ENCODE results near the gene GBP1. TPM values are rescaled to one million over a fixed set of nuclear protein-coding genes. Genes with fewer than 3 reads are reported as not detected.

Gene GBP1
- total and polyA plus RNA-seq, 10 of the 15 experiments (the other 5 are each of a cell fraction or from before 2014, with no cell fraction given), result 1.5 to 8.7 (median 5.0) TPM

- TF ChIP-seq IRF5 (IDR thresholded peaks at IDR 0.05; ENCODE audit: borderline replicate concordance) (no peak), ATF3 (IDR thresholded peaks at IDR 0.05; ENCODE audit: borderline replicate concordance, extremely low read depth, low read depth, low read length) (no peak), SRF (IDR thresholded peaks at IDR 0.05; ENCODE audit: low read depth in 2 of 2, low read length in 2 of 2) (no peak), SP1 (IDR thresholded peaks at IDR 0.05; ENCODE audit: low read depth, low read length) (no peak), PML (IDR thresholded peaks at IDR 0.05; ENCODE audit: low read length) (no peak), IRF3 (IDR thresholded peaks at IDR 0.05) (no peak), NR2C2 (IDR thresholded peaks at IDR 0.05; ENCODE audit: borderline replicate concordance, control insufficient read depth, insufficient read length, low read depth) (no peak)
These were observed 35.4 kb upstream of the GBP1 start (continued) for GRCh38 chr1:89100412-89100811.

GRCh38 chr1:89098857-89099256 is 33.8 kb upstream of the GBP1 start:
- DNase-seq (ENCODE audit: low read depth, low spot score) (no peak), ATAC-seq (no peak), FAIRE-seq (no peak)
- no peak overlapping the region for H3K9ac ChIP-seq (ENCODE audit: control insufficient read depth, insufficient read depth, low read length)
- in situ Hi-C loops (cut with MboI) (no loop called here), intact Hi-C loops (cut with micrococcal nuclease; ENCODE audit: unreplicated experiment) (no loop called here)
- no peak overlapping the region for H3K4me2 ChIP-seq (ENCODE audit: control insufficient read depth, insufficient read depth)
- no peaks in the 10 kb centered on the region for H3K79me2 ChIP-seq (ENCODE audit: control insufficient read depth, insufficient read depth, low read length)
- POLR2A ChIA-PET, result no interaction called here
- H3K27ac ChIP-seq (ENCODE audit: control insufficient read depth, insufficient read depth), result no peak overlapping the region
- no peak overlapping the region for H2AFZ ChIP-seq (ENCODE audit: control insufficient read depth, low read depth, low read length)
- BruUV-seq (replicated peaks), result no TSS peak
- H3K9me3 ChIP-seq (replicated peaks; ENCODE audit: control insufficient read depth, insufficient read depth, low read length), result no peaks in the 10 kb centered on the region
- no peaks in the 10 kb centered on the region for H3K36me3 ChIP-seq (ENCODE audit: control insufficient read depth in 2 of 2, insufficient read depth in 2 of 2, low read length in 1 of 2)
- WGBS (ENCODE audit: insufficient coverage, insufficient replicate concordance, low lambda C conversion rate, missing lambda C conversion rate), result 0% methylated on average over 3 of the region's 3 CpGs
- no peak overlapping the region for H3K4me3 ChIP-seq
- RAD21 ChIA-PET (ENCODE audit: unreplicated experiment), result no interaction called here
- SMC1A ChIA-PET (ENCODE audit: uncharacterized antibody, unreplicated experiment), result interaction anchor here (1.3 kb wide), 1 partner anchor 25 kb away, joined by 5 read pairs; no protein-coding TSS in a partner anchor
- H3K27me3 ChIP-seq (replicated peaks in 1 of 2; ENCODE audit: control insufficient read depth in 2 of 2, insufficient read depth in 2 of 2, low read length in 1 of 2), result no peaks in the 10 kb centered on the region
- no peaks in the 10 kb centered on the region for H4K20me1 ChIP-seq (ENCODE audit: control insufficient read depth, insufficient read depth)
- CTCF ChIA-PET, result no interaction called here
- no peaks in the 10 kb centered on the region for H3K4me1 ChIP-seq (ENCODE audit: control insufficient read depth, insufficient read depth, low read length)
- TF ChIP-seq EP300 (IDR thresholded peaks at IDR 0.05; ENCODE audit: borderline replicate concordance in 1 of 2, control insufficient read depth in 1 of 2, low read depth in 2 of 2, low read length in 2 of 2) (no peak), MAX (IDR thresholded peaks at IDR 0.05; ENCODE audit: low read depth, low read length) (no peak), PML (IDR thresholded peaks at IDR 0.05; ENCODE audit: low read length) (no peak), ZNF207 (IDR thresholded peaks at IDR 0.05; ENCODE audit: borderline replicate concordance) (no peak), SP1 (IDR thresholded peaks at IDR 0.05; ENCODE audit: low read depth, low read length) (no peak), E2F8 (IDR thresholded peaks at IDR 0.05; ENCODE audit: low read depth, partially characterized antibody) (no peak), ZNF384 (IDR thresholded peaks at IDR 0.05; ENCODE audit: borderline replicate concordance, low read depth, low read length) (no peak), GABPA (IDR thresholded peaks at IDR 0.05; ENCODE audit: low read depth) (no peak), FOXK2 (IDR thresholded peaks at IDR 0.05) (no peak)
